H1 (cell line): ENCODE data around the gene IL21R. TPM values are rescaled to one million over a fixed set of nuclear protein-coding genes. Genes with fewer than 3 reads are reported as not detected.

ENCODE experiments used
- BACH1 ChIP-seq: IDR thresholded peaks from 2 replicates; pipeline ENCODE4 v1.6.1; 2012; ENCODE audit warnings: low read length, improper control_type of control experiment
- CHD7 ChIP-seq: fragments of 300-600 bp; sonication (generic); IDR thresholded peaks from 2 replicates; pipeline ENCODE4 v1.7.1; 2012; ENCODE audit warnings: low read length, moderate library complexity, mild to moderate bottlenecking, inconsistent platforms; ENCODE audit not compliant: insufficient replicate concordance
- GTF2F1 ChIP-seq: IDR thresholded peaks from 2 replicates; pipeline ENCODE4 v1.6.1; 2012; ENCODE audit warnings: low read depth, low read length, improper control_type of control experiment, borderline replicate concordance
- HDAC6 ChIP-seq: IDR thresholded peaks from one replicate; pipeline ENCODE4 v1.7.1; 2012; ENCODE audit warnings: low read depth, mild to moderate bottlenecking, inconsistent platforms, low read length, moderate library complexity
- RBBP5 ChIP-seq: IDR thresholded peaks from 2 replicates; pipeline ENCODE4 v1.7.1; 2012; ENCODE audit warnings: low read depth, mild to moderate bottlenecking, inconsistent platforms, low read length, moderate library complexity, borderline replicate concordance
- RFX5 ChIP-seq: IDR thresholded peaks from 2 replicates; pipeline ENCODE4 v1.6.1; 2011; ENCODE audit warnings: low read depth, low read length, improper control_type of control experiment, borderline replicate concordance
- RNF2 ChIP-seq: fragments of 200-900, 300-1000 bp; sonication (generic); IDR thresholded peaks from 2 replicates; pipeline ENCODE4 v1.7.1; 2016; ENCODE audit warnings: borderline replicate concordance, low read depth, mild to moderate bottlenecking, antibody characterized with exemption, low read length; ENCODE audit not compliant: poor library complexity, severe bottlenecking; ENCODE audit errors: missing control alignments
- RXRA ChIP-seq: IDR thresholded peaks from 2 replicates; pipeline ENCODE4 v1.6.1; 2011; ENCODE audit warnings: low read depth, mild to moderate bottlenecking, low read length, moderate library complexity; ENCODE audit not compliant: insufficient read depth
- TAF1 ChIP-seq: IDR thresholded peaks from 2 replicates; pipeline ENCODE4 v1.6.1; 2011; ENCODE audit warnings: mild to moderate bottlenecking, low read depth, low read length
- TAF7 ChIP-seq: optimal IDR thresholded peaks from 2 replicates; pipeline ENCODE3; 2011; ENCODE audit warnings: low read depth, mild to moderate bottlenecking, inconsistent platforms, low read length, moderate library complexity, borderline replicate concordance
- polyA plus RNA-seq, 7 experiments: library from polyadenylated mRNA; depleted of rRNA in 3 of 7; stranded (reverse) in 5 of 7; unstranded in 2 of 7; fragments of >200 nt in 5 of 7; fragments of 200-250 nt in 2 of 7; gene quantifications; 1 replicate in 5 of 7; 2 replicates in 1 of 7; 4 replicates in 1 of 7; pipeline versions ENCODE4 v1.2.1 to v1.2.3, GENCODE V29; 2011 to 2013; ENCODE audit warnings: missing spikeins in 2 of 7, mixed read lengths in 2 of 7
- total RNA-seq: library from RNA; stranded (reverse); fragmentation: NEBNext Ultra II Directional; extraction: Animal tissue kit (Norgen Biotek cat#: 25700); gene quantifications from 2 replicates; pipeline ENCODE4 v1.2.1, GENCODE V29; 2021

IL21R gene
- total and polyA plus RNA-seq, 2 of the 8 experiments (the other 6 are each of a cell fraction or from before 2014, with no cell fraction given), result 0.34 to 0.70 TPM

GRCh38 chr16:27374804-27375425 is 27.1 kb upstream of the IL21R start (continued):
- TF ChIP-seq CHD7, result no peak
- no peak for TF ChIP-seq TAF7
- TF ChIP-seq TAF1, result peak; percentile 69; the same call in 1 of the 2 replicates
- TF ChIP-seq RFX5, result no peak
- no peak for TF ChIP-seq HDAC6
- TF ChIP-seq RNF2, result no peak
- TF ChIP-seq GTF2F1, result no peak
- TF ChIP-seq RBBP5, result no peak
- TF ChIP-seq BACH1, result no peak
- TF ChIP-seq RXRA, result no peak
